HK-2 (cell line): Measurements from ENCODE around the gene HS3ST4.
"Not testable (repeated sequence)": the region's sequence is repeated elsewhere in the genome, so short reads cannot be mapped to it uniquely, and the experiment has no call there.

Experiments
- DNase-seq: peaks from one replicate; pipeline ENCODE4 v3.0.0-alpha.2; 2018; ENCODE audit not compliant: unreplicated experiment

HS3ST4 gene

DNA sequence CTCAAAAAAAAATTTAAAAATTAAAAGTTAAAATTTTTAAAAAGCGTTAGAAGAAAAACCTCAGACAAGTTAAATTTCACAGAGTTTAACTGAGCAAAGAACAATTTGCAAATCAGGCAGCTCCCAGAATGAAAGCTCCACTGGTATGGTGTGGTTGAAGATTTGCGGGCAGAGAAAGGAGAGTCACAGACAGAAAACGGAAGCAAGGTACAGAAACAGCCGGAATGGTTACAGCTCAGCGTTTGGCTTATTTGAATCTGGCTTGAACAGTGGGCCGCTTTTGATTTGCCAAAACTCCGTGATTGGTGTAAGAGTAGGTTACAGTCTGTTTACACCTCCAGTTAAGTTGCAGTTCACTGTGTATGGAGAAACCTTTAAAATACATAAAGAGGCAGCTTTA lies 297.1 kb downstream of the HS3ST4 start:
- no peak for DNase-seq

DNA sequence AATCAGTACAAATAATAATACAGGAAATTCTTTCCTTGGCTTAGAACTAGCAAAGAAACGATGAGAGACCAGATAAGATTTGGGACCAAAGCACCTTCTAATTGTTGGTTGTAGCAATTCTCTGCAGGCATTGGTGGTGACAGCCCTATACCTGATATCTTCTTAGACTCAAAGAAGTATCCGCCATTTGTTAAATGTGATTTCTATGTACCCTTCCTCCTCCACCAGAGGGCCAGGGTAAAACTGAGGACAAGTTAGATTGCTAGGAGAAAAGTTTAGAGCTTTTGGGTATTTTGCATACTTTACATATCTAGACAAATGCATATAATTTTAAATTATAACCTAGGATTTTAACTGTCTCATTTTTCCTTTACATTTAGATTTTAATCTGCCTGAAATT lies 304.3 kb downstream of the HS3ST4 start:
- no peak for DNase-seq

DNA sequence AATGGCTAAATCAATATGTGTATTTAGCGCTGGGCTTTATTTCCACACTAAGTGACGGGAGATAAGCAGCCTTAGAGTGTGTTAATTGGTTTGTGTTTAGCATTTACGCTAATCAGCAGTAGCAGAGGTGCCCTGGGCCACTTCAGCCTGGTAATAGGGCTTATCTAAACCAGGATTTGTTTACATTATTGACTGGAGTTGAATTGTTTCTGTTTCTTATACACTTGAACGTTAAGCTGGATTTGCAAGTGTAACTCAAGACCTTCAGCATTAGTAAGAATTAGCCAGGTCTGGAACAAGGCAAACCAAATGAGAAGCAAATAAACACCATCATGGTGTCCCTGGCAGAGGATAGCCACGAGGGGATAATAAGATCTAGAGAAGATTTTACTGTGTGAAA lies 313.6 kb downstream of the HS3ST4 start:
- DNase-seq, result no peak

DNA sequence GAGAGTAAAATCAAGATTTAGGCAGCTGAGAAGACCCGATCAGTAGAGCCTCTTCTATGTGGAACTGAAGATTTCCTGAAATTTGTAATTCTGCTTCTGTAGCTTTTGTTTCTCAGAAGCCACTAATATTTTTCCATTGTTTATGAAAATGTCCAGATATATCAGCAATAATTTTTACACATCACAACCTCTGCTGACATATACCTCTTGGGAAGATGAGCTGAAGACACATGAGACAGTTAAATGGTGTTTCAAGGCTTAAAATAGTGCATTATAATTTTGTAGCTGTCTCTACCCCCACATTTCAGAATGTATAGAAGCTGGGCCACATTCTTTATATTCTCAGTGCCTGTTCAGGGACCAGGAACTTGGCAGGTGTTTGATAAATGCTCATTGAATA lies 320.6 kb downstream of the HS3ST4 start:
- no peak for DNase-seq

DNA sequence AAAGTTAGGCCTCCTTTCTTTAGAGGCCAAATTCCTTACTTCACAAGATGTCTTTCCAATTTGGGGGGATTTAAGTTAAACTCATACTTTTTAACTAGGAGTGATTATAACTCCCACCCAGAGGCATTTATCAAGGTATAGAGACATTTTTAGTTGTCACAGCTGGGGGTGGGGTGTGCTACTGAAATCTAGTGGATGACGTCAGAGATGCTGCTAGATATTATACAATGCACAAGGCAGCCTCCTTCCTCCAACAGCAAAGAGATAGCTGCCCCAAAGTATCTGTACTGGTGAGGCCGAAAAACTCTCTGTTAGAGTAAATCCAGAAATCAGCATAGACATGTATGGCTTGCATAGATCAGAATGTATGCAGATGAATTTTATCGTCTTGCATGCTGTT lies 324.0 kb downstream of the HS3ST4 start:
- no peak for DNase-seq

DNA sequence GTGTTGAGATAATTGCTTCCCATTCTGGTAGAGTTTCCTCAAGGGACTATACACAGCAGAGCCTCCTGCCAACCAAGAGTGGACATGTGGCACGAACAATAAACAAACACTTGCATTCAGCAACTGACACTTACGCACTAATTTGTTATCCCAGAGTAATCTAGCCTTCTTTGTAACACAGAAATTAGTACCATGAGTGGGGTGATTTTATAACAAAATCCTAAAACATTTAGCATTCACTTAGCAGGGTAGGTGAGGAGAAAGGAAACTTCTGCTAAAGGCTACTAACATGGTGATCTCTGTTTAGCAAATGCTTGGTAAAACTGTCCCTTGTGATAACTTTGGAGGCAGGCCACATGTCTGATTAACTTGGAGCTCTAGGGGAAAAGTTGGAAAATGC lies 325.2 kb downstream of the HS3ST4 start:
- no peak for DNase-seq

DNA sequence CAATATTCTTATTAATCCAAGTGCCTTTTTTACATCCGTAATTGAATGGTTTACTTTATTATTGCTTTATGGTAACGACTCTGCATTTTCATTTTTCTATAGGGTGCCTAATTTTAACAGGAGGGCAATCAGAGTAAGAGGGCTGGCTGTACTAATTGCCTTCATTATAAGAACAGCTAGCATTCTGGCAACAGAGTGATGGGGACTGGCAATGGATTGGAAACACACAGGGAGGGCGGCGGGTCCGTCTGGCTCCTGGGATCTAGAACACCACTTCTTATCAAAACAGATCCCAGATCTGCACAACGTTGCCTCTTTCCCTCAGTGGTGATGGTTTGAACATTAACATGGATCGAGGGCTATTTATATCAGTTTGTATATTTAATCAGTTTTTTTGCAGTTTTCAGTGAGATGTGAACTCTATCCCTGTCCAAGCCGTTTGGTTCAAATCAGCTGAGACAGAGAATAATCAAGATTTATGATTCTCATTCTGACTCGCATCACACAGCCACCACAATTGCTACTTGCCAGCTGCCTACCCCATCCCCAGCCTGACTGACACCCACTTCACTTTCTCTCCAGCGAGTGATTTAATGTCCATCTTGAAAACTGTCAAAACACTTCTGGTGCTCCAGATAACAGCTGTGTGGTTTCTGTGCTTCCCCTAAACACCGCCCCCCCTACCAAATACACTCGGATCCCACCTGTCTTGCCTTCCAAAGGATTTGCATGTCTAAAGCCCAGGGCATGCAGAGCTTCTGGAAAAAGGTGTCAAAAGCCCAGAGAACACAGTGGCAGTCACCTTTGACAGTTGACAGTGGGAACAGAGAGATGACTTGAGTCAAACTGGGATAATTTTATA lies 327.9 kb downstream of the HS3ST4 start:
- no peak for DNase-seq

DNA sequence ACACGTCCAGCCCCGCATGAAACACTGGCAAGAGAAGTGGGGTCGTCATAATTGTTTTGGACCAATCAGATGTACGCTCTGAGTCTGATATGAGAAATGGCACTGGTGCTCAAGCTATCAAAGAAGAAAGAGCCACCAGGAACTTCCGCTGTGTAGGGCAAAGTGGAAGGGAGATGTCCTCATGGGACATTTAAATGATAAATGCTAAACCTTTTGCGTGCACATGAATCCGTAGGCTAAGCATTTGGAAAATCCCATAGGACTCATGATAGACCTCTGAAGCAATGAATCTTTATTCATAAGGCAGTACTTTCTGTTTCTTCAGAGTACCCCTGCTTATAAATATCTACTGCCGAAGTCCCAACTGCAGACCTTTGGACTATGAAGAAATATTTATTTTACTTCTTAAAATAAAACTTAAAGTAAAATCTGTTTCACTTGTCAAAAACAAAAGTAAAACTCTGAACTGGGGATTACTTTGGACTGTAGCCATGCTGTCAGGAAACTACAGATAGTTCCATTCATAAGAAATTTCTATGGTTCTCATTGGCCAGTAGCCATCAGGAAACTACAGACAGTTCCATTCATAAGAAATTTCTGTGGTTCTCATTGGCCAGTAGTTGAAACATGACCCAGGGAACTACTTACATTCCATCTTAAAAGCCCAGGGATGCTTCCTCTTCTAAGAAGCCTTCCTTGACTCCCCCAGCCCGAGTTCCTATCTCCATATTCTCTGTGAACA lies 335.1 kb downstream of the HS3ST4 start:
- no peak for DNase-seq

DNA sequence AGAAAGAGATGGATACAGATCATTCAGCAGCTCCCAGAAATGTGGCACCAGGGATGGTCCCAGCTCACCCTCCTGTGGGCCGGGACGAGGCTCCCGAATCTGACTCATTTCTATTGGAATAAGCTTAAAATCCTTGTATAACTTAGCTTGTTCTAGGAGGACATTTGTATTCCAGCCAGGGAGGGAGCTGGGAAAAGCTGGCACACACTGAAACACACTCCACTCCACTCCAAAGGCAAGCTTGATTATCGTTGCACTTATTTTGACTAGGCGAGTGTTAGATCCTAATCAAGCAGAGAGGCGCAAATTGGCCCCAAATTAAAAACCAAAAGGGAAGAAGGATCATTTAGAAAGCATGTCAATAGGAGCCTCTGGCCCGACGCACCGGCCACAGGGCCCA lies 339.5 kb downstream of the HS3ST4 start:
- no peak for DNase-seq

DNA sequence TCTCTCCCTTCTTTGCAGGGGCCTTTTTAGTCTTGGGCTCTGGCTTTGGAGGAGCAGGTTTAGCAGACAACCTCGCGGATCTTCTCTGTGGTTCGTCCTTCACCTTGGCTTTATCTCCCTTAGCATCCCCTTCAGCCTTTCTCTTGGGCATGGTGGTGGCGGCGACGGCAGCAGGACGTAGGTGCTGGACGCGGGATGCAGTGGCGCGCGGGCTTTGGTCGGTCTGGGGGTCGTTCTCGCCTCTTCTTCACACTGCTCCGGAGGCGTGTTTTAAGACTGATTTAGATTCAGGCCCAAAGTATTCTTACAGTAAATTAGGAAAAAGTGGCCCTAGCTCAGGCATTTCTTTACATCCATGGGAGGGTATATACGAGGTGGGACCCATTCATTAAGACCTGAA lies 340.9 kb downstream of the HS3ST4 start:
- not testable (repeated sequence) for DNase-seq

DNA sequence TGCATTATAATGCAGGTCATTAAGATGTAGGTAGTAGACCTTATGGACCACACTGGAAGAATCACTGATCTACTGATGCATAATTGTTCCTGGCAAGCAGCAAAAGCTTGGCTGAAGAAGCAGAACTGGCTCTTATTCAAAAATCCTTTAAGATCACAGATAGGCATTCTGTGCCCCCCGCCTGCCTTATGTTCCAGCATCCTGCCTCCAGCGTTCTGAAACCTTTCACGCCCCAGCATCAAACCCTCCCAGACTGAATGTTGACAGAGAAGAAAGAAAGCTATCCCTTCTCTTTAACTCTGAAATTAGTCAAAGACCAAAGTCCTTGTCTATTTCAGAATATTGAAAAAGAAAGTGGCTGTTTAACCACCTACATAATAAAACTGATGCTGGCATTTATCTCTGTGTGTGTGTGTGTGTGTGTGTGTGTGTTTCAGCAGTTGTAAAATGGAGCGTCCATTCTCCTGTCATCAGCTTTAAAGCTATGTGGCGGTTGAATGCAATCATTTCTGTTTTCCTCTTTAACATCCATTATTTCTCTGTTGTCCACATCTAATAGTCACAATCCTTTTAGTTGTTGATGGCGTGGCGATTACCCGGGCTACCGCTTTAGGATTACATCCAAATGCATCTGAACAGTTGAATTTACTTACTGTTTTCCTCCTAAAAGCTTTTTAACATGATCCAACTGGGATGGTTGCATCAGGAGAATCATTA lies 350.4 kb downstream of the HS3ST4 start:
- no peak for DNase-seq

DNA sequence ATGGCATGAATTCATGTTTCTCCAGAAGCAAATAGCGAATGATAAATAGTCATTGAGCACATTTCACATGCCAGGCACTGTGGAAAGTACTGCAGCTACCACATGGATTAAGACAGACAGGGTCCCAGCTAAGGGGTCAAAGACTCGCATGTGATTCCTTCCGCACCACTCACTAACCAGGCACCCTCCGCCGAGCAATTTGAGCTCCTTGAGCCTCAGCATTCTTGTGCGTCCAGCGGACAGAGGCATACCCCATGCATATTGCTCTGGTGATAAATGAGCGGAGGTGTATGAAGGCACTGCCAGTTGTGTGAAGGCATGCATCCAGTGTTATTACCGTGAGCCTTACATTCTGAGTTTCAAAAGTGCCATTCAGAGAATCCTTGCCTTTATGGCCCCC lies 358.7 kb downstream of the HS3ST4 start:
- DNase-seq, result no peak

DNA sequence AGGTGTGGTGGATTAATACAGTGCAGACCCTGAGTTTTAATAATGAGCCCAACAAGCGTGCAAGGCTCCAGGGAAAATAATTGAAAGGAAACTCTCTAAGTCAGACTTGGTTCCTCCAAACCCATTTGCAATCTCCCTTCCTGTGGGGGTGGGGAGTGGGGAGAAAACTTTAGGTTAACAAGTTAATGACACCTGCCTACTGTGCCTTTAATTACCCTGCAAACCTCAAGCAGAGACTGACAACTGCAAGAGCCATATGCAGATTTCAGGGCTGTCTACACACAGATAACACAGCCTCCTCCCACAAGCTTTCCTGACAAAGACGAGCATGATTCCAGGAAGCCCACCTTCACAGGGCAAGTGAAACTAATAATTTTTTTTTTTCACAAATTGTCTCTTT lies 359.3 kb downstream of the HS3ST4 start:
- no peak for DNase-seq

DNA sequence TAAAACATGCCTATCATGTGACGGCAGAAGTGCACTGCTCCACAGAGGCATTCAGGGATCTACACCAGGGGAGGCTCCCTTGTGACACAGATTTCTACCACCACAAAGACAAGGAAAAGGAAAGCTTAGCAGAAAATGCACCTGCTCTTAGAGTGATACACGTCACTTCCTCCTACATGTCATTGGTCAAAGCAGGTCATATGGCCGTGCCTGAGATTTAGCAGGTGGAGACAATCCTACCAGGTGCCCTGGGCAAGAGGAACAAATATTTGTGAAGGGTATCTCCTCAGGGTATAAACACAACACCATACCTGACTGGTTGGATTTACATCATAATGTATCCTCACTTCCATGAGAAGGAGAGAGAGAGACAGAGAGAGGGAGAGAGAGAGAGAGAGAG lies 362.1 kb downstream of the HS3ST4 start:
- no peak for DNase-seq

DNA sequence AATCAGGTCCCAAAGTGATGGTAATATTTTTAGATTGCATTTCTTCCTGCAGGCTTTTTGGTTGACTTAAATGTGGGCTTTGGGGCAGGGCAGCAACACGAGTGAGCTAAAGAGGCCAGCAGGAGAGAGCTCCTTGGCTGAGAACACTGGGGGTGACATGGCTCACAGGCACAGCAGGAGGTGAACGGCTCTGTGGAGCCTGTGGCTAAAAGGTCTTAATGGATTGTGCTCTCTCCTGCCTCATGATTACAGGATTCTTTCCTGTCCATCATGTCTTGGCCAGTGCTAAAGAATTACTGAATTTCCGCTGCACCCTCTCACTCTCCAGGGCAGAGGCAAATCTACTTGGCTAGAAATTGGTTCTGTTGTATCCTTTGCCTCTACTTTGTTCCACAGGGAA lies 366.6 kb downstream of the HS3ST4 start:
- DNase-seq, result no peak

DNA sequence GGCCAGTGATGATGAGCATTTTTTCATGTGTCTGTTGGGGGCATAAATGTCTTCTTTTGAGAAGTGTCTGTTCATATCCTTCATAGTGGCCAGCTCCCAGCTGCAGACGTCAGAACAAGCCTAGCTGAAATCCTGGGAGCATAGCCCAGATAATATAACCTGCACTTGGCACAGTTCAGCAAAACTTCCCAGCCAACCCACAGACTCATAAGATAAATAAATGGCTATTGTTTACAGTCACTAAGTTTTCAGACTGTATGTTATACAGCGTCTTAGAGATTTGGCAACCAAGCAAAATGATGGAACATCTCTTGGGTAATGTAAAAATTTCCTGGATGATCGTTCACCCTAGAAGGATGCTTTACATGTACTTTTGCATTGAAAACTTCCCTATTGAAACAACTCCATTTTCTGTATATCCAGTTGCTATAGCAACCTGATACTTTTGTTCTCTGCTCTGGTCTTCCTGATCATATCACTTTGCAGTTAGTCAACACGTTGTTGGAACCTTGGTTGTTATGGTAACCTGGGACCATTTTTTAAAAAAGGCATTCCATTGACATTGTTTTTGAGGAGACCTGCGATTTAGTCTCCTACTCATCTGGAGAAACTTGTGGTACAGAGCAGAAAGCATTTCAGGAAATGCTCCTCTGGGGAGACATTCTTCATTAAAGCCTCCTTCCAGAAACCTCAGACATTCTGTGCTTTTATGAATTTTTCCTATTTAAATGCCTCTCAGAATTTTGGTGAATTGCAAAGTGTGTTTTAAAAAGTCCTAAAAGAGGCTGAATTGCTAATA lies 378.7 kb downstream of the HS3ST4 start:
- no peak for DNase-seq

DNA sequence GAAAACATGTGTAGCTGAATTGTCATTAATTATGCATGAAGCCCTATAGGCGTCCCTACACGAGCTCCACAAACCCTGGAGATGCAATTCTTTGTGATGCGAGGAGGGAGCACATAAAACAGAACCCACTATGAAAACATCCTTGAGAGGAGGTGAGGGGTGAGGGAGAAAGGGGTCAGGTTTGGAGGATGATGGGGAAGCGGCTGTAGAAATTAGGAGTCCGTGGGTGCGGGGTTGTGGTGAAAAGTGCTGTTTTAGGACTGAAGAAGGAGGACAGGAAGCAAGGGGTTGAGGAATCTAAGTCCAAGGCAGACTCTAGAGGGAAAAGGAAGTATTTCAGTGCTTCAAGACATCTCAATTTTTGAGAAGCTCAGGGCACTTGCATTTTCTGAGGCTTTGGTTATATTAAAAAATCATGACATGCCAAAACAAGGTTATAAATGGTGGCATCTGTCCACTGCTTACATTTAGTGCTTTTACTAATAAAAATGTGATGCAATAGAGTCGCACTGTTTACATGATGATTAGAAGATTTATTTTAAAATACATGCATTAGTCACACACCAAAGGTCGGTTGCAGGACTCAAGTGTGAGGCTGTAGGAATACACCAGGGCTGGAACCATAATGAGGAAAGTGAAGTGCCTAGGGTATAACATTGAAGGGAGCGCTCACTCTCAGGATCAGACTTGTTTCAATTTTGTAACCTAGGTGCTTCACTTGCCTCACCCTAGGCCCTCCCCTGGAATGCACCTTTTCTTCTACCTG lies 379.5 kb downstream of the HS3ST4 start:
- DNase-seq, result no peak

DNA sequence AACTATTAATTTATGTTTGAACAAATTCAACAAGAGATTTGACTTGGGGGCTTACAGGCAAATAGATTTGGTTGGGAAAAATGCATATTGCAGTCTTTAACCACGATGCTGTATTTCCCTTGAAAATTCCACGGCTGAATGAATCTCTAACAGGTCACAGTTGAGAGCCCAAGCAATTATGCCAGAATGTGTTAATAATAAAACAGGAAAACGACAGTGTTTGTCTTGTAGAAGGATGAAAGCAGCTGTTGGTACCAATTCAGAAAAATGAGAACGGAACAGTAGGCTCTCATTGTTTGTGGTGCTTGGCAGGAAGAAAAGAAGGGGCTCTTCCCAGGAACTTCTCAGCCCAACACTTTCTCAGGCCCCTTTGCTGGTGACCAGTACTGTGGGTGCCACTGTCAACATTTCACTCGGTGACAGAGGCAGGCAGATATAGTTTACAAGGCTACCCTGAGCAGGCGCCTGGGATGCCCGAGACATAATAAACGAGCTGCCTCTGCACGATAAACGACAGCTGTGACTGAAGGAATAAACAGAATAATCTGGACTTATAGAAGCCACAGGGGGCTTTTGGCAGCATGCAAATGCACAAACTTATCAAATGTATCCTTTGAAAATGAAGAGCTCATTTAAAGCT lies 387.1 kb downstream of the HS3ST4 start:
- no peak for DNase-seq

DNA sequence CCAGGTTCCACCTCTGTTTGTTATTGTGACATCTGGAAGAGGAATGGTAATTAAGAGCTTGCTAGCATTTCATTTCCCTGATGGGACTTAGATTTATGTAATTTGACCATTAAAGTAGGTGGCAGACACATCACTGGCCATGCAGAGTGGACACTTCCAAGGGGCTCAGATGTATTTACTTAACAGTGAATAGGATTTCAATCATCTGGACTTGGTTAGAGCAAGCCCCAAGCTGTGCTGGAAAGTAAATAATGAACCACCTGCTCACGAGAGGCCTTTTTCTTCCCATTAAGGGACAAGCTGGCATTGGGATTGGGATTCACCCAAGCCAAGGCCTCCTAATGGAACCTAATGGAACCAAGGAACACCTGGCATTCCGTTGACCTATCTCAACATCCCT lies 395.3 kb downstream of the HS3ST4 start:
- no peak for DNase-seq

DNA sequence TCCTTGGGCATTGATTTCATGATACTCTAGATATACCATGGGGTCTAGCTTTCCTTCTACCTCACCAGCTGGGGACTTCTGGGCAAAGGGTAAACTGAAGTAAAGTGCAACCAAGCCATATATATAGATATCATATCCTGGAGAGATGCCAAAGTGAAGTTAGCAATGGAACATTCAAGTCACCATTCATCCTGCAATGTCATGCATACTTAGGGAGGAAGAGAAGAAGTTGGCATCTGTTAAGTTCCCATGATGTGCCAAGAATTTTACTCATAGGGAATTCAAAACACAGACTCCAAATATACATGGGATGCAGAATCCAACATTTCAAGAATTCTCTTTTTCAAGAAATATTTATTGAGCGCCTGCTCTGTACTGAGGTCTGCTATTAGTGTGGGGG lies 399.8 kb downstream of the HS3ST4 start:
- DNase-seq, result no peak

DNA sequence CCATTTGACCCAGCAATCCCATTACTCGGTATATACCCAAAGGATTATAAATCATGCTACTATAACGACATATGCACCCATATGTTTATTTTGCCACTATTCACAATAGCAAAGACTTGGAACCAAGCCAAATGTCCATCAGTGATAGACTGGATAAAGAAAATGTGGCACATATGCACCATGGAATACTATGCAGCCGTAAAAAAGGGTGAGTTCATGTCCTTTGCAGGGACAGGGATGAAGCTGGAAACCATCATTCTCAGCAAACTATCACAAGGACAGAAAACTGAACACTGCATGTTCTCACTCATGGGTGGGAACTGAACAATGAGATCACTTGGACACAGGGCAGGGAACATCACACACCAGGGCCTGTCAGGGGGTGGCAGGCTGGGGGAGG lies 406.4 kb downstream of the HS3ST4 start:
- not testable (repeated sequence) for DNase-seq
